HG02981 (cell line): ENCODE results near the gene NBPF9.
"Not testable (repeated sequence)": the region's sequence is repeated elsewhere in the genome, so short reads cannot be mapped to it uniquely, and the experiment has no call there.

Experiments used
- ATAC-seq: cut with Tn5 transposase; IDR thresholded peaks from one replicate; pipeline ENCODE4 v1.9.1; 2021; ENCODE audit warnings: mild to moderate bottlenecking, moderate library complexity; ENCODE audit not compliant: unreplicated experiment

Gene NBPF9

GRCh38 chr1:149103109-149104081, at the start of gene NBPF9:
Gene NBPF9, minus strand, starts transcription at chr1:149103551. Its CDS starts 21,412 bp downstream, at chr1:149082139.
- ATAC-seq: peak; percentile 89

GRCh38 chr1:149149909-149150308, 46.6 kb upstream of the NBPF9 start:
- ATAC-seq: not testable (repeated sequence)

GRCh38 chr1:149137585-149137984, 34.2 kb upstream of the NBPF9 start:
- not testable (repeated sequence) for ATAC-seq

GRCh38 chr1:149130938-149131337, 27.6 kb upstream of the NBPF9 start:
- ATAC-seq: not testable (repeated sequence)

- ATAC-seq: not testable (repeated sequence)
These were observed 25.9 kb upstream of the NBPF9 start for GRCh38 chr1:149129245-149129644.

GRCh38 chr1:149126555-149127145, 23.3 kb upstream of the NBPF9 start:
- ATAC-seq: not testable (repeated sequence)

- ATAC-seq: not testable (repeated sequence)
These were observed 20.9 kb upstream of the NBPF9 start for GRCh38 chr1:149123948-149124926.

- not testable (repeated sequence) for ATAC-seq
These were observed 9.5 kb upstream of the NBPF9 start for GRCh38 chr1:149112828-149113227.

- ATAC-seq: not testable (repeated sequence)
These were observed 7.0 kb upstream of the NBPF9 start for GRCh38 chr1:149110343-149110742.

GRCh38 chr1:149102574-149102973, 777 bp downstream of the NBPF9 start:
- peak; percentile 45 for ATAC-seq

- not testable (repeated sequence) for ATAC-seq
These were observed 5.1 kb downstream of the NBPF9 start for GRCh38 chr1:149098276-149098675.

- not testable (repeated sequence) for ATAC-seq
These were observed 10.2 kb downstream of the NBPF9 start for GRCh38 chr1:149093155-149093554.

GRCh38 chr1:149075505-149076127, 27.7 kb downstream of the NBPF9 start:
- ATAC-seq: not testable (repeated sequence)

- ATAC-seq: not testable (repeated sequence)
These were observed 38.7 kb downstream of the NBPF9 start for GRCh38 chr1:149064611-149065010.

- ATAC-seq: not testable (repeated sequence)
These were observed 60.3 kb downstream of the NBPF9 start for GRCh38 chr1:149043056-149043455.

- ATAC-seq: not testable (repeated sequence)
These were observed 69.4 kb downstream of the NBPF9 start for GRCh38 chr1:149033916-149034315.

GRCh38 chr1:149024327-149024726, 79.0 kb downstream of the NBPF9 start:
- ATAC-seq: not testable (repeated sequence)

- ATAC-seq: not testable (repeated sequence)
These were observed 84.8 kb downstream of the NBPF9 start for GRCh38 chr1:149018577-149018976.

- ATAC-seq: not testable (repeated sequence)
These were observed 86.7 kb downstream of the NBPF9 start for GRCh38 chr1:149016626-149017025.

GRCh38 chr1:149015522-149015921, 87.8 kb downstream of the NBPF9 start:
- ATAC-seq: not testable (repeated sequence)
